ENCODE results near the gene IGFBP2.

DNA sequence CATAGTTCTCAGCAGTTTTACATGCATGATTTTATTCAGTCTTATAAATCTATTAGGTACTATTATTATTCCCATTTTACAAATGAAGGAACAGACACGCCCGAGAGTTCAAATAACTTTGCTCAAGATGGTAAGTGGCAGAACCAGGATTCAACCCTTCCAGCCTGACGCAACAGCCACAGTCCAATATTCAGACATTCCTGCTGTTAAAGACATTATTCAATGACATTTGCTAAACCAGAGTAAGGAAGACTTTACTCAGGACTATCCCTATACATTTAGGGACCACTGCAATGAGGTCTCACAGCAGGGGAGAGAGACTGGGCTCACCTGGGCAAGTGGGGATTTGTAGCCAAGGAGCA lies 29.4 kb upstream of the IGFBP2 start:
- TF ChIP-seq CTCF (IDR thresholded peaks at IDR 0.05) = no peak
- no peak for TF ChIP-seq POLR2A (IDR thresholded peaks at IDR 0.05)
